NCI-H2227 (cell line): Measurements from ENCODE around the gene NSDHL.
"Not testable (repeated sequence)": the region's sequence is repeated elsewhere in the genome, so short reads cannot be mapped to it uniquely, and the experiment has no call there.

Experiments used
- DNase-seq: peaks from one replicate; lab custom pipeline; 2025; ENCODE audit not compliant: unreplicated experiment; lab: John Stamatoyannopoulos, UW

Gene NSDHL

GRCh38 chrX:152830312-152831305 lies at the start of gene NSDHL, which contains the start of gene CETN2:
NSDHL (plus strand) TSS chrX:152831063; CDS start chrX:152846325, 15,262 bp downstream.
CETN2 (minus strand) TSS chrX:152830757; CDS start chrX:152830710, 47 bp downstream.
- peak; percentile 97 for DNase-seq

GRCh38 chrX:152787062-152787461 lies 43.8 kb upstream of the NSDHL start:
- DNase-seq, result not testable (repeated sequence)

- DNase-seq, result peak; percentile 24
Observed at GRCh38 chrX:152798945-152799344, 31.9 kb upstream of the NSDHL start.

- no peak for DNase-seq
Observed at GRCh38 chrX:152806035-152806434, 24.8 kb upstream of the NSDHL start.

GRCh38 chrX:152810403-152810802 lies 20.5 kb upstream of the NSDHL start:
- peak; percentile 70 for DNase-seq

- no peak for DNase-seq
Observed at GRCh38 chrX:152813206-152813605, 17.7 kb upstream of the NSDHL start.

- no peak for DNase-seq
Observed at GRCh38 chrX:152814048-152814447, 16.8 kb upstream of the NSDHL start.

GRCh38 chrX:152817078-152817764 lies 13.6 kb upstream of the NSDHL start:
- peak; percentile 47 for DNase-seq

GRCh38 chrX:152818356-152818755 lies 12.5 kb upstream of the NSDHL start:
- no peak for DNase-seq

GRCh38 chrX:152819266-152819665 lies 11.6 kb upstream of the NSDHL start:
- no peak for DNase-seq

GRCh38 chrX:152819732-152820131 lies 11.1 kb upstream of the NSDHL start:
- no peak for DNase-seq

- peak; percentile 65 for DNase-seq
Observed at GRCh38 chrX:152821145-152821765, 9.6 kb upstream of the NSDHL start.

- DNase-seq, result no peak
Observed at GRCh38 chrX:152822383-152823086, 8.3 kb upstream of the NSDHL start.

- no peak for DNase-seq
Observed at GRCh38 chrX:152823657-152824056, 7.2 kb upstream of the NSDHL start.

- no peak for DNase-seq
Observed at GRCh38 chrX:152824841-152825374, 6.0 kb upstream of the NSDHL start.

GRCh38 chrX:152831391-152831790 lies 528 bp downstream of the NSDHL start:
- no peak for DNase-seq

GRCh38 chrX:152832520-152832919 lies 1.7 kb downstream of the NSDHL start:
- DNase-seq, result no peak

GRCh38 chrX:152833378-152833777 lies 2.5 kb downstream of the NSDHL start:
- DNase-seq, result no peak

- DNase-seq, result not testable (repeated sequence)
Observed at GRCh38 chrX:152835470-152835869, 4.6 kb downstream of the NSDHL start.

GRCh38 chrX:152842772-152843338 lies 12.0 kb downstream of the NSDHL start:
- DNase-seq, result no peak
